ENCODE results near the gene PDP2. TPM values are rescaled to one million over a fixed set of nuclear protein-coding genes. Genes with fewer than 3 reads are reported as not detected.

Gene PDP2
- total and polyA plus RNA-seq, 2 of the 4 experiments (the other 2 are of a cell fraction), result 5.3 to 16.8 TPM

DNA sequence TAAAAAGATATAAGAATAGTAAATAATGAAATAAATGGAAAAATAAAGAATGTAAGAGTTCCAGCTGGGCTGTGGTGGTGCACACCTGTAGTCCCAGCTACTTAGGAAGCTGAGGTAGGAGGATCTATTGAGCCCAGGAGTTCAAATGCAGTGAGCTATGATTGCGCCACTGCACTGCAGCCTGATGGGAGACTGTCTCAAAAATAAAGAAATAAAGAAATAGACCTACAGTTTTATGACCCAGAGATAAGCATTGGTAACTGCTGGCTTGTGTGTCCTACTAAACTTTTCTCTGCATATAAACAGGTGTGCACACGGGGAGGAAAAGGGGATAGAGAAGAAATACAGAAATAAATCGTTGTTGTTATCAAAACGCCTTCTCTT, 7.8 kb upstream of the PDP2 start:
- Histone ChIP-seq H2BK15ac (ENCODE audit: low read depth, low read length) (peak overlapping the region; percentile 32; the same call in 1 of the 3 replicates), H4K8ac (ENCODE audit: low read depth in 2 of 2, low read length in 2 of 2) (peak overlapping the region; percentile 48 to 86), H3K27me3 (ENCODE audit: control insufficient read depth, insufficient read depth, low read length) (no peaks in the 10 kb centered on the region), H2AFZ (replicated peaks; ENCODE audit: low read length, poor library complexity) (peak overlapping the region; percentile 97), H3K14ac (replicated peaks; ENCODE audit: low read depth, low read length) (0 out of 2 replicates have a peak overlapping the region, but pooled peaks have one; percentile 56), H4K5ac (ENCODE audit: low read depth, low read length) (peak overlapping the region; percentile 26; the same call in 1 of the 2 replicates), H2BK20ac (ENCODE audit: low read depth, low read length) (no peak overlapping the region; the same call in 1 of the 2 replicates), H3K4ac (ENCODE audit: low read depth, low read length) (peak overlapping the region; percentile 66), H4K91ac (ENCODE audit: insufficient read depth, low read depth, low read length) (peak overlapping the region; percentile 56), H3K36me3 (ENCODE audit: control insufficient read depth, insufficient read depth, low read length) (no peaks in the 10 kb centered on the region), H2BK5ac (ENCODE audit: low read depth, low read length, poor library complexity, severe bottlenecking) (peak overlapping the region; percentile 67), H3K27ac (ENCODE audit: insufficient read depth, low read length) (peak overlapping the region; percentile 52), H3K4me1 (ENCODE audit: control insufficient read depth, insufficient read depth, low read length) (peaks cover 12% of the 10 kb centered on the region), H3K23ac (ENCODE audit: low read depth, low read length) (peak overlapping the region; percentile 25; the same call in 1 of the 2 replicates), H3K79me1 (ENCODE audit: low read depth in 1 of 2, low read length in 2 of 2) (no peaks in the 10 kb centered on the region), H3K4me3 (ENCODE audit: insufficient read depth, low read depth, low read length) (no peak overlapping the region), H3K9me3 (ENCODE audit: control insufficient read depth, insufficient read depth, low read length) (no peaks in the 10 kb centered on the region), H3K9me1 (ENCODE audit: insufficient read depth, low read length) (peaks cover 10% of the 10 kb centered on the region), H2AK9ac (replicated peaks; ENCODE audit: low read depth, low read length, poor library complexity) (peak overlapping the region; percentile 74), H3K9ac (ENCODE audit: low read depth, low read length) (peak overlapping the region; percentile 14; the same call in 1 of the 2 replicates), H3K4me2 (ENCODE audit: low read depth, low read length) (peak overlapping the region; percentile 63), H3K18ac (ENCODE audit: low read depth, low read length) (peak overlapping the region; percentile 3; the same call in 1 of the 2 replicates), H4K20me1 (ENCODE audit: insufficient read depth, low read length) (peaks cover 3% of the 10 kb centered on the region; the same call in 1 of the 2 replicates), H3K56ac (ENCODE audit: extremely low read depth, insufficient read depth, low read length) (peak overlapping the region; percentile 32; the same call in 1 of the 2 replicates), H2AK5ac (ENCODE audit: low read depth, low read length) (peak overlapping the region; percentile 57), H2BK120ac (ENCODE audit: low read depth, low read length) (peak overlapping the region; percentile 67; the same call in 1 of the 2 replicates)
- 67% methylated on average over 4 of the region's 4 CpGs; no CpG with 5 or more reads in 1 of the 2 experiments for WGBS, 2 experiments (ENCODE audit: extremely low coverage in 2 of 2, insufficient read length in 1 of 2)
- dilution Hi-C loops (cut with HindIII; ENCODE audit: low sequenced_read_pairs, unreplicated experiment), result no loop called here
- TF ChIP-seq CTCF (conservative IDR thresholded peaks at IDR 0.05; ENCODE audit: low read depth, low read length) (no peak), SMC3 (IDR thresholded peaks at IDR 0.05; ENCODE audit: low read depth, low read length) (no peak), FOS (IDR thresholded peaks at IDR 0.05; ENCODE audit: low read depth, low read length) (no peak), CEBPB (IDR thresholded peaks at IDR 0.05; ENCODE audit: low read depth, low read length) (peak; percentile 72)
- intact Hi-C loops (cut with micrococcal nuclease), result loop anchor here (2.0 to 5.0 kb wide), 2 partner anchors 210 to 264 kb away; no protein-coding TSS in a partner anchor
- POLR2A ChIA-PET (ENCODE audit: unreplicated experiment), result interaction anchor here (0.5 to 0.7 kb wide), 7 partner anchors 10 to 264 kb away, joined by 3 to 6 read pairs (median 3); partner anchors contain the start of gene NAE1
- ATAC-seq (ENCODE audit: low read depth) (no peak), DNase-seq (no peak)
- no TSS peak for BruUV-seq (replicated peaks)
- in situ Hi-C loops (cut with MboI; ENCODE audit: low sequenced_read_pairs), result no loop called here
- CTCF ChIA-PET, result interaction anchor here (0.6 to 1.5 kb wide), 9 partner anchors 10 to 264 kb away, joined by 3 to 9 read pairs (median 4); partner anchors contain the start of gene NAE1
